Measurements from ENCODE around the gene LDLRAD3. TPM values are rescaled to one million over a fixed set of nuclear protein-coding genes. Genes with fewer than 3 reads are reported as not detected.

The LDLRAD3 gene
- total RNA-seq, 1 donor from 2014 or later = 18.2 TPM

GRCh38 chr11:35924811-35925210 lies 19.1 kb upstream of the LDLRAD3 start:
- no peak overlapping the region for H3K27ac Mint-ChIP-seq (ENCODE audit: unreplicated experiment)
- H3K36me3 Mint-ChIP-seq (ENCODE audit: unreplicated experiment) = no peaks in the 10 kb centered on the region
- no peak overlapping the region for H3K4me3 Mint-ChIP-seq (ENCODE audit: unreplicated experiment)
- peaks cover 8% of the 10 kb centered on the region for H3K27me3 Mint-ChIP-seq (ENCODE audit: unreplicated experiment)
- no peaks in the 10 kb centered on the region for H3K9me3 Mint-ChIP-seq (ENCODE audit: unreplicated experiment)
- TF ChIP-seq CTCF (IDR thresholded peaks at IDR 0.05) = no peak
- DNase-seq (ENCODE audit: extremely low spot score, unreplicated experiment) = no peak
- H3K4me1 Mint-ChIP-seq (ENCODE audit: unreplicated experiment) = no peaks in the 10 kb centered on the region

- no peak overlapping the region for H3K4me3 Mint-ChIP-seq (ENCODE audit: unreplicated experiment)
- no peak for TF ChIP-seq CTCF (IDR thresholded peaks at IDR 0.05)
- no peak for DNase-seq (ENCODE audit: extremely low spot score, unreplicated experiment)
Measured at GRCh38 chr11:35927104-35927503, 16.8 kb upstream of the LDLRAD3 start.

GRCh38 chr11:35927682-35928081 lies 16.2 kb upstream of the LDLRAD3 start:
- peak; percentile 70 for DNase-seq (ENCODE audit: extremely low spot score, unreplicated experiment)
- H3K9me3 Mint-ChIP-seq (ENCODE audit: unreplicated experiment) = peaks cover 3% of the 10 kb centered on the region
- TF ChIP-seq CTCF (IDR thresholded peaks at IDR 0.05) = no peak
- no peaks in the 10 kb centered on the region for H3K4me1 Mint-ChIP-seq (ENCODE audit: unreplicated experiment)
- H3K36me3 Mint-ChIP-seq (ENCODE audit: unreplicated experiment) = no peaks in the 10 kb centered on the region
- H3K4me3 Mint-ChIP-seq (ENCODE audit: unreplicated experiment) = no peak overlapping the region
- H3K27ac Mint-ChIP-seq (ENCODE audit: unreplicated experiment) = no peak overlapping the region
- peaks cover 6% of the 10 kb centered on the region for H3K27me3 Mint-ChIP-seq (ENCODE audit: unreplicated experiment)

More at GRCh38 chr11:35927104-35927503, 16.8 kb upstream of the LDLRAD3 start:
- Mint-ChIP-seq H3K9me3 (ENCODE audit: unreplicated experiment) (peaks cover 2% of the 10 kb centered on the region), H3K27me3 (ENCODE audit: unreplicated experiment) (peaks cover 6% of the 10 kb centered on the region), H3K27ac (ENCODE audit: unreplicated experiment) (no peak overlapping the region), H3K36me3 (ENCODE audit: unreplicated experiment) (no peaks in the 10 kb centered on the region), H3K4me1 (ENCODE audit: unreplicated experiment) (no peaks in the 10 kb centered on the region)

- Mint-ChIP-seq H3K36me3 (ENCODE audit: unreplicated experiment) (no peaks in the 10 kb centered on the region), H3K4me1 (ENCODE audit: unreplicated experiment) (peaks cover 3% of the 10 kb centered on the region), H3K9me3 (ENCODE audit: unreplicated experiment) (peaks cover 3% of the 10 kb centered on the region), H3K27ac (ENCODE audit: unreplicated experiment) (no peak overlapping the region), H3K4me3 (ENCODE audit: unreplicated experiment) (no peak overlapping the region), H3K27me3 (ENCODE audit: unreplicated experiment) (peaks cover 6% of the 10 kb centered on the region)
- no peak for DNase-seq (ENCODE audit: extremely low spot score, unreplicated experiment)
- TF ChIP-seq CTCF (IDR thresholded peaks at IDR 0.05) = no peak
Measured at GRCh38 chr11:35928688-35929395, 15.0 kb upstream of the LDLRAD3 start.

GRCh38 chr11:35930466-35930865 lies 13.4 kb upstream of the LDLRAD3 start:
- Mint-ChIP-seq H3K36me3 (ENCODE audit: unreplicated experiment) (no peaks in the 10 kb centered on the region), H3K9me3 (ENCODE audit: unreplicated experiment) (peaks cover 3% of the 10 kb centered on the region), H3K4me1 (ENCODE audit: unreplicated experiment) (peaks cover 3% of the 10 kb centered on the region), H3K4me3 (ENCODE audit: unreplicated experiment) (no peak overlapping the region), H3K27ac (ENCODE audit: unreplicated experiment) (no peak overlapping the region), H3K27me3 (ENCODE audit: unreplicated experiment) (peaks cover 6% of the 10 kb centered on the region)
- TF ChIP-seq CTCF (IDR thresholded peaks at IDR 0.05) = no peak
- DNase-seq (ENCODE audit: extremely low spot score, unreplicated experiment) = no peak
